OCI-LY1 (cell line): ENCODE data around the gene CHST11.

Source experiments
- EZH2 ChIP-seq: fragments of 200-600 bp; sonication (generic), shearing (Covaris generic); IDR thresholded peaks from 2 replicates; pipeline ENCODE4 v1.8.0; 2017; ENCODE audit warnings: borderline replicate concordance, mixed run types, mild to moderate bottlenecking, antibody characterized with exemption, low read length, moderate library complexity, mixed read lengths
- TF ChIP-seq, protein P1 (sequence below): fragments of 200-600 bp; sonication (generic), shearing (Covaris generic); IDR thresholded peaks from 2 replicates; pipeline ENCODE4 v1.5.1; 2017; ENCODE audit warnings: mild to moderate bottlenecking, antibody characterized with exemption, low read length, moderate library complexity, mixed read lengths

DNA sequence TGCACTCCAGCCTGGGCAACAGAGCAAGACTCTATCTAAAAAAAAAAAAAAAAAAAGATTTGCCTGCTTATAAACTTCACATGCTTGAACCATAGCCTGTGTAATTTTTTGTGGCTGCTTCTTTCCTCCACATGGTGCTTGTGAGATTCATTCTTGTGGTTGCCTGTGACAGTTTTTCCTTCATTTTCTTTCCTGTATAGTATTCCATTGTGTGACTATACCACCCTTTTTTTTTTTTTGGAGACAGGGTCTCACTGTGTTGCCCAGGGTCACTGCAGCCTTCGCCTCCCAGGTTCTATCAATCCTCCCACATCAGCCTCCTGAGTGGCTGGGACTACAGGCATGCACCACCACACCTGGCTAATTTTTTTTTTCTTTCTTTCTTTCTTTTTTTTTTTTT is 22.6 kb upstream of the CHST11 start:
- TF ChIP-seq, protein P1, sequence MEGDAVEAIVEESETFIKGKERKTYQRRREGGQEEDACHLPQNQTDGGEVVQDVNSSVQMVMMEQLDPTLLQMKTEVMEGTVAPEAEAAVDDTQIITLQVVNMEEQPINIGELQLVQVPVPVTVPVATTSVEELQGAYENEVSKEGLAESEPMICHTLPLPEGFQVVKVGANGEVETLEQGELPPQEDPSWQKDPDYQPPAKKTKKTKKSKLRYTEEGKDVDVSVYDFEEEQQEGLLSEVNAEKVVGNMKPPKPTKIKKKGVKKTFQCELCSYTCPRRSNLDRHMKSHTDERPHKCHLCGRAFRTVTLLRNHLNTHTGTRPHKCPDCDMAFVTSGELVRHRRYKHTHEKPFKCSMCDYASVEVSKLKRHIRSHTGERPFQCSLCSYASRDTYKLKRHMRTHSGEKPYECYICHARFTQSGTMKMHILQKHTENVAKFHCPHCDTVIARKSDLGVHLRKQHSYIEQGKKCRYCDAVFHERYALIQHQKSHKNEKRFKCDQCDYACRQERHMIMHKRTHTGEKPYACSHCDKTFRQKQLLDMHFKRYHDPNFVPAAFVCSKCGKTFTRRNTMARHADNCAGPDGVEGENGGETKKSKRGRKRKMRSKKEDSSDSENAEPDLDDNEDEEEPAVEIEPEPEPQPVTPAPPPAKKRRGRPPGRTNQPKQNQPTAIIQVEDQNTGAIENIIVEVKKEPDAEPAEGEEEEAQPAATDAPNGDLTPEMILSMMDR: no peak
- TF ChIP-seq EZH2: no peak
